Left renal cortex interstitium (tissue), 4 donors: ENCODE measurements around the gene DAB2IP. TPM values are rescaled to one million over a fixed set of nuclear protein-coding genes. Genes with fewer than 3 reads are reported as not detected.
"Not testable (repeated sequence)": the region's sequence is repeated elsewhere in the genome, so short reads cannot be mapped to it uniquely, and the experiment has no call there.

Source experiments
- DNase-seq, 4 donors: peaks; one replicate each; pipeline ENCODE4 v3.0.0-alpha.2; 2013; ENCODE audit warnings: low read depth in 4 of 4, low spot score in 2 of 4, missing footprints in 1 of 4
- polyA plus RNA-seq, 4 donors: library from polyadenylated mRNA; unstranded; fragments of 120-200 nt; gene quantifications; one replicate each; pipeline ENCODE4 v1.2.1, GENCODE V29; 2013; ENCODE audit not compliant: insufficient read length in 4 of 4

The DAB2IP gene
- polyA plus RNA-seq, 4 donors = 39.5 to 53.6 (median 45.7) TPM

DNA sequence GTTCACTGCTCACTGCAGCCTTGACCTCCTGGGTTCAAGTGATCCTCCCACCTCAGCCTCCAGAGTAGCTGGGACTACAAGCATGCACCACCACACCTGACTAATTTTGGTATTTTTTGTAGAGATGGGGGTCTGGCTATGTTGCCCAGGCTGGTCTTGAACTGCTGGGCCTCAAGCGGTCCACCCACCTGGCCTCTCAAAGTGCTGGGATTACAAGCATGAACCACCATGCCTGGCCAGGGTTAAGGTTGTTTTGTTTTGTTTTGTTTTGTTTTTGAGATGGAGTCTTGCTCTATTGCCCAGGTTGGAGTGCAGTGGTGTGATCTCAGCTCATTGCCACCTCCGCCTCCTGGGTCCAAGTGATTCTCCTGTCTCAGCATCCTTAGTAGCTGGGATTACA is 28.0 kb upstream of the DAB2IP start:
- not testable (repeated sequence) for DNase-seq

- DNase-seq = no peak
These were observed 25.8 kb upstream of the DAB2IP start for GRCh38 chr9:121625590-121625989.

DNA sequence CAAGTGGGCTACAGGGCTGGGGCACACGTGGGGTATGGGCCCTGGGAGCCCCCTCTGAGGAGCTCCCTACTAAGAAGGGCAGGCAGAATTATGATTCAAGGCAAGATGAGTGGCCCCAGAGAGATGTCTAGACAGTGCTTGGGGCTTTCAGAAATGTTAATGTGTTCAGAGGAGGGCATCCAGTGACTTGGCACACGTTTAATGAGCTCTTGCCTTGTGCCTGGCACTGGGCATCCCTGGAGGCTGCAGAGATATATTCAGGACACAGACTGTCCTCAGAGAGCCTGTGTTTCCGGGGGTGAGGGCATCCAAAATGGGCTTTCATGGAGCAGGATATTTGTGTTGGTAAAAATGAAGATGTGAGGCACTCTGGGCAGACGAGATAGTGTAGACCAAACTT is 25.4 kb upstream of the DAB2IP start:
- DNase-seq = no peak

GRCh38 chr9:121627427-121627826 is 24.0 kb upstream of the DAB2IP start:
- DNase-seq = no peak

GRCh38 chr9:121628401-121628800 is 23.0 kb upstream of the DAB2IP start:
- no peak for DNase-seq

- no peak for DNase-seq
These were observed 20.3 kb upstream of the DAB2IP start for GRCh38 chr9:121631115-121631514.

GRCh38 chr9:121631978-121632418 is 19.4 kb upstream of the DAB2IP start:
- DNase-seq = no peak

DNA sequence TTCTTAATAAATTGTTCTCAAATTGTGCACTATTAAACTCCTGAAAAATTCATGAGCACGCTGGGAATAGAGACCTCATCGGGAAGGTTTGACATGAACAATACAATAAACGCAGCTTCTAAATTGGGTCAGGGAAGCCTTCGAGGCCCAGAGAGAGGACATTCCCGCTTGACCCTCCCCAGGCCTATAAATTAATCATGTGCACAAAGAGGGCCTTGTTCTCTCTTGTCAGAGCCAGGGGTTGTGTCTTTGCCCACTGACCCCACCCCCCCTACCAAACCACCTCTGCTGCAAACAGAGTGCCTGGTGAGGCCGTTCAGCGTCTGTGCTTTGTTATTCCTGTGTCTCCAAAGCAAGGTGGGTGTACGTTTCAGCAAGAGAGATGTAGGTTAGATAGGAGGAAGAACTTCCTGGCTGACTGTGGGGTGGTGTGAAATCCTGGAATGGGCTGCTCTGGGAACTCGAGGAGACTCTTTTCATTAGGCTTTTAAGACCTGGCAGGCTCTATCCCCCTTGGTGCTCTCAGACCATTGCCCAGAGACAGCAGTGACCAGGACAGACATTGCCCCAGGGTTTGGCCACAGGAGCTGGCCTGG is 18.2 kb upstream of the DAB2IP start:
- DNase-seq = no peak

DNA sequence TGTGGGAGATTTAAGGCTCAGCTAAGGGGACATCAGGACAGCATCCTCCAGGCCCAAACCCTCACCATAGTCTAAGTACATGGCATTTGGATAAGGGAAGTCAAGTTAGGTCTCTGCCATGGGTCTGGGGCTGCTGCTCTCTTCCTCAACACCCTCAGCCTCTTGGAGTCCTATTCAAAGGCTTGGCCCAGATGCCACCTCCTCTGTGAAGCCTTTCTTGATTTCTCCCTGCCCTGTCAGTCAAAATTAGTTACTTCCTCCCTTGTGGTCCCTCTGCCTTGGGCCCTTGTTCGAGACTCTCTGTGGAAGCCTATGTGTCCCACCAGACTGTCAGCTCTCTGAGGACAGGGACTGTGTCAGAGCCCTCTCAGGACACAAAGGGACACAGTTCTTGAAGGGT is 17.7 kb upstream of the DAB2IP start:
- no peak for DNase-seq

DNA sequence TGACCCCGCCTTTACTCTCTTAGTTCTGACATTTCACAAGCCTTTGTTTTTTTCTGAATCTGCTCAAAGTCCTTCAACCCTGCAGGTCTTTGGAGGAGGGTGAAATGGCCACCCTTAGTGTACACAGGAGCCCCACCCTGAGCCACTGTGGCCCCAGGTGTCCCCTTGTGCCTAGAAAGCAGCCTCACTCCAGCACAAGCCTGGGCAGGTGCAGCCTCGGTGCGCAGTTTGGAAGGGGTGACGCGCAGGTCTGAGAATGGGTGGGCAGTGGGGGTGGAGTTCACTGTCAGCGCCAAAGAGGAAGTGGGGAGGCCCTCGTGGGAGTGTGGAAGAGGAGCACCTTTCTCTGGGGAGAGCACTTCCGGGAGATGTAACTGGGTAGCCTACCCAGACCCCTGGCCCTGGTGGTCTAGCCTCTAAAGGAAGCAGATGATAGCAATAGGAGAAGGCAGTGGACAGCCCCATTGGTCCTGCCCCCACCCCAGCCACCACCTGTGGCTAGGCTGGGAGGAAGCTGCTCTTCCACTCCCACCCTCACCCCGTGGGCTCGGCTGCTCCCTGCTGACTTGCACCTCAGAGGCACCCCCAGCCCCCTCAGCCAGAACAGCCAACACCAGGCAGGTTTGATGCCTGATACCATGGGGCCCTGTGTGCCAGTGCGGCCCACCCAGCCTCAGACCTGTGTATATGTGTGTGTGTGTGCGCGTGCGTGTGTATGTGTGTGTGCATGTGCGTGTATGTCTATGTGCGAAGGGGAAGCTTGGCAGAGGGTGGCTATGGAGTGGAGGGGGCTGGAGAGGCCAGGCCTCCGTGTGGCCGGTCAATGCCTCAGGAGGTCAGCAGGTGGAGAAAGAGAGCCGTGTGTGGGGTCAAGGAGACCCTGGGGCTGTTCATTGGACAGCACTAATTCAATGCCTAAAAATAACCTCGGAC is 16.8 kb upstream of the DAB2IP start:
- no peak for DNase-seq

DNA sequence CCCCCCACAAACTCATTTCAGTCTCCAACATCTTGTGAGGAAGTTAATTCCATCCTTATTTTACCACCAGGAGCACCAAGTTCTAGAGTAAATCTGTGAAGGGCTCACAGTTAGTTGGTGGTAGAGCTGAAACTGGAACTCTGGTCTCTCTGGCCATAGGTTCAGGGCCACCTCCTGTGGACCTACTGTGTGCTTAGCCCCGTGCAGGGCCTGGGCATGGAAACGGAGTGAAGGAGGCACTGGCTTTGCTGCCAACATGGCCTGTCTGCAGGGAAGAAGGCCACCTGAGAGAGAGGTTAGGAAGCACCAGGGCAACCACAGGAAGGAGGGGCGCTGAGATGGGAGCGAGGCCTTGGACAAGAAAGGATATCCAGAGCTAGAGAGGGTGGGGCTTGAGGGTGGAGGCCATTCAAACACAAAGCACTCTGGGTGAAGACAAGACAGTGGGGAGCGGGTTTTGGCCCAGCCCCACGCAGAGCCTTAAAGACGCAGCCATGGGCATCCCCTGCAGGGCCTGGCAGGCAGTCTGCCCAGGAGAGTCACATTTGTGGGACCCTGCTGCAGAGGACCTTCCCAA is 16.0 kb upstream of the DAB2IP start:
- DNase-seq = no peak

- DNase-seq = no peak
These were observed 15.0 kb upstream of the DAB2IP start for GRCh38 chr9:121636341-121636865.

- no peak for DNase-seq
These were observed 14.3 kb upstream of the DAB2IP start for GRCh38 chr9:121636978-121637712.

DNA sequence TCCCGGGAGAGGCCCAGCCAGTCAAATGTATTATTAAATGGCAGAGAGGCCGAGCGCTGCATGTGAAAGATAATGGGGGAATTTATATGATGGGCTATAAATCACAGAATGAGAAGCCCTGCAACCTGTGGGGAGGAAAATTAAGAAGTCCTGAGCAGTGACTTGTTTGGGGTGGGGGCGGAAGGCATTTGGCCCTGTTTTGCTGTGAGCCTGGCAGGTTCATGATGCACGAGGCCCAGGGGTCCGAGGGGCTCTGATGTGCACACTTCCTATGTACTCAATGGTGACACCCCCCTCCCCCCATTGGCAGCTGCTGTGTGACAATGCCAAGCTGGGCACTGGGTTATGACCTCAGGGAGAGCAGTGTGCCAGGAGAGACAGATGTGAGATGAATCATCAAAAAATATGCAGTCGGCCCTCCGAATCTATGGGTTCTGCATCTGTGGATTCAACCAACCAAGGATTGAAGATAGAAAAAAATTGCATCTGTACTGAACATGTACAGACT is 13.7 kb upstream of the DAB2IP start:
- DNase-seq = no peak

DNA sequence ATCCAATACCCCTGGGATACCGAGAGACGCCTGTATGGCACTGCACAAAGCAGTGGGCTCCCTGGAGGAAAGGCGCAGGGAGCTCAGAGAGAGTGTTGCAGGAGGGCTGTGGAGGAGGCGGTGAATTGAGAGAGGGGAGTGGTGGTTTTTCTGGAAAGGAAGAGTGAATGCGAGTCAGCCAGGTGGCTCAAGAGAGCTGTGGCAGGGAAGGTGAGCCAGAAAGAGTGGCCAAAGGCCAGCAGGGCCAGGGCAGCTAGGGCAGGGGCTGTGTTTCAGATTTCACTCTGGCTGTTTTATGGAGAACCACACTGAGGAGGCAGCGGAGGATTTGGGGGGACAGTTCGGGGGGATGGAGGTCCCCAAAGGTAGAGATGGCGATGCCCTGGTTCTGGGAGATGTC is 13.0 kb upstream of the DAB2IP start:
- no peak for DNase-seq

- no peak for DNase-seq
These were observed 12.4 kb upstream of the DAB2IP start for GRCh38 chr9:121638901-121639592.

DNA sequence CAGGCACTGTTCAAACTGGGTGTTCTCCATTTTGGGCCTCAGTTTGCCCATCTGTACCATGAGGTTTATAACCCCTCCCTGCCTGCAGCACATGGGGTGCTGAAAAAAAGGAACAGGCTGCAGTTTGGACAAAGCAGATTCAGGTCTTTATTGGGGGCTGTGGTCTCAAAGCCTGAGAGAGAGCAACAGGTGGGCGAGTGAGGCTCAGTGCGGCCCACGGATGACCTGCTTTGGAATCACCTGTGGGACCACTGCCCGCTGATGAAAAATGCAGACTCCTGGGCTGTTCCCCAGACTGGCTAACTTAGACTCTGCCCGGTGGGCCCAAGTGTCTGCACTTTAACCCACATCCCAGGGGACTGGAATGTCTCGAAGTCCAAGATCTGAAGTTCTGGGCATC is 11.8 kb upstream of the DAB2IP start:
- DNase-seq = no peak

DNA sequence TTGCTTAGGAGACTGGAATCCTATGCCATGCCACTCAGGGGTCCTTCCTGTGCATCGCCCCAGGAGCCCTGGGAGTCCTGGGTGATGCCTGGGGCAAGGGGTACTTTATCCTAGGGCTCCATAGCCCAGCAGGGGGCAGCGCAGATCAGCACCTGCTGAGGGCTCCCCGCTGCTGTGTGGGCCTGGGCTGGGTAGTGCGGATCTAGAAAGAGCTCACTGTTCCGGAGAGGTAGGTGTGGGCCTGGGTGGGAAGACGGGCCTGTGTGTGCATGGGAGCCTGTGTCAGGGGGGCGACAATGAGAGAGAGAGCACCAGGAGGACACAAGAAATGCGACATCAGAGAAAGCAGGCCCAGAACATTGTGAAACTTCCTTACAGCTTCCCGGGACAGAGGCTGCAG is 11.4 kb upstream of the DAB2IP start:
- DNase-seq = no peak

GRCh38 chr9:121640491-121641223 is 10.8 kb upstream of the DAB2IP start:
- no peak for DNase-seq
